ENCODE results near the gene ZNF479.
"Not testable (repeated sequence)": the region's sequence is repeated elsewhere in the genome, so short reads cannot be mapped to it uniquely, and the experiment has no call there.

DNA sequence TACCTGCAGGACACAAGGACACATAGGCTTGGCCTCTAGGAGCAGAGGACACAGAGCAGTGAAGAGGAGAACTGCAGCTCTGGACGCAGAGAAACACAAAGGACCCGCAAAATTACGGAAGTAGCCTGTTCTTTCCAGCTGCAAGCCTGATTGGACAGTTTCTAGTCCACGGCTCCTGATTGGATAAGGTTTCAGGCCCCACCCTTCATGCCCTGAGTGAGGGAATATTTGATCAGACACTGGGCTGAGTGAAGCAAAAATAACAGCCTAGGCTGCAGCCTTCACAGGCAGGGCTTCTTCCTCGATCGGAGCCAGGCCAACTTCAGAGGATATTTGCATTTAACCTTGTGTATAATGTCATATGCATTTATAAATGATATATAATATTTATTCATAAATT, at the start of gene ZNF479:
- TF ChIP-seq, protein P1, sequence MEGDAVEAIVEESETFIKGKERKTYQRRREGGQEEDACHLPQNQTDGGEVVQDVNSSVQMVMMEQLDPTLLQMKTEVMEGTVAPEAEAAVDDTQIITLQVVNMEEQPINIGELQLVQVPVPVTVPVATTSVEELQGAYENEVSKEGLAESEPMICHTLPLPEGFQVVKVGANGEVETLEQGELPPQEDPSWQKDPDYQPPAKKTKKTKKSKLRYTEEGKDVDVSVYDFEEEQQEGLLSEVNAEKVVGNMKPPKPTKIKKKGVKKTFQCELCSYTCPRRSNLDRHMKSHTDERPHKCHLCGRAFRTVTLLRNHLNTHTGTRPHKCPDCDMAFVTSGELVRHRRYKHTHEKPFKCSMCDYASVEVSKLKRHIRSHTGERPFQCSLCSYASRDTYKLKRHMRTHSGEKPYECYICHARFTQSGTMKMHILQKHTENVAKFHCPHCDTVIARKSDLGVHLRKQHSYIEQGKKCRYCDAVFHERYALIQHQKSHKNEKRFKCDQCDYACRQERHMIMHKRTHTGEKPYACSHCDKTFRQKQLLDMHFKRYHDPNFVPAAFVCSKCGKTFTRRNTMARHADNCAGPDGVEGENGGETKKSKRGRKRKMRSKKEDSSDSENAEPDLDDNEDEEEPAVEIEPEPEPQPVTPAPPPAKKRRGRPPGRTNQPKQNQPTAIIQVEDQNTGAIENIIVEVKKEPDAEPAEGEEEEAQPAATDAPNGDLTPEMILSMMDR (IDR thresholded peaks at IDR 0.05; ENCODE audit: borderline replicate concordance, extremely low read depth, low read length, poor library complexity, severe bottlenecking), result not testable (repeated sequence)
- not testable (repeated sequence) for TF ChIP-seq EZH2 (IDR thresholded peaks at IDR 0.05; ENCODE audit: borderline replicate concordance, low read depth, low read length, severe bottlenecking)

All from DND-41 (cell line).